Erythroblast (primary cell): ENCODE measurements around the gene SCNN1G.

ENCODE experiments used
- GATA1 ChIP-seq: IDR thresholded peaks from 2 replicates; pipeline ENCODE4 v1.6.1; 2011; ENCODE audit warnings: low read depth, mild to moderate bottlenecking, control low read depth, low read length, moderate library complexity
- POLR2A ChIP-seq: IDR thresholded peaks from 2 replicates; pipeline ENCODE4 v1.6.1; 2011; ENCODE audit warnings: mild to moderate bottlenecking, low read length

GRCh38 chr16:23258919-23259237 is 76.3 kb downstream of the SCNN1G start:
- no peak for TF ChIP-seq POLR2A
- TF ChIP-seq GATA1, result no peak
